ENCODE measurements around the gene ATRAID. TPM values are rescaled to one million over a fixed set of nuclear protein-coding genes. Genes with fewer than 3 reads are reported as not detected.
"Not testable (repeated sequence)": the region's sequence is repeated elsewhere in the genome, so short reads cannot be mapped to it uniquely, and the experiment has no call there.

Gene ATRAID
- 112 TPM for total RNA-seq
- long read RNA-seq, transcript ATRAID-201 (7 exons, 1,240 nt), result major isoform, 83 of 138 reads
- long read RNA-seq, transcript ATRAID-202 (7 exons, 1,059 nt), result minor isoform, 41 of 138 reads
- long read RNA-seq, partial matches to known transcripts, result 12 of 138 reads
- long read RNA-seq, other reads (novel, unspliced or antisense), result 2 of 138 reads

GRCh38 chr2:27211943-27212625, at the start of gene ATRAID, which contains the start of gene SLC5A6:
Gene ATRAID (plus strand): TSS chr2:27212041. CDS start chr2:27212369, 328 bp downstream.
Gene SLC5A6 (minus strand): TSS chr2:27212268. CDS start chr2:27207650, 4,618 bp downstream.
- DNase-seq (peak; percentile 94), ATAC-seq (peak; percentile 97)
- intact Hi-C loops (cut with micrococcal nuclease), result no loop called here

- DNase-seq, result no peak
- intact Hi-C loops (cut with micrococcal nuclease), result no loop called here
- no peak for ATAC-seq
Measured at GRCh38 chr2:27162151-27163121, 49.4 kb upstream of the ATRAID start.

- DNase-seq, result no peak
- intact Hi-C loops (cut with micrococcal nuclease), result no loop called here
- ATAC-seq, result no peak
Measured at GRCh38 chr2:27164960-27165763, 46.7 kb upstream of the ATRAID start.

GRCh38 chr2:27170581-27171337, 41.1 kb upstream of the ATRAID start:
- no peak for ATAC-seq
- intact Hi-C loops (cut with micrococcal nuclease), result no loop called here
- DNase-seq, result no peak

- ATAC-seq, result no peak
- DNase-seq, result no peak
- intact Hi-C loops (cut with micrococcal nuclease), result no loop called here
Measured at GRCh38 chr2:27171351-27171848, 40.4 kb upstream of the ATRAID start.

- intact Hi-C loops (cut with micrococcal nuclease), result no loop called here
- ATAC-seq, result no peak
- DNase-seq, result no peak
Measured at GRCh38 chr2:27174638-27175037, 37.2 kb upstream of the ATRAID start.

GRCh38 chr2:27175330-27175729, 36.5 kb upstream of the ATRAID start:
- intact Hi-C loops (cut with micrococcal nuclease), result no loop called here
- ATAC-seq (no peak), DNase-seq (no peak)

GRCh38 chr2:27175781-27176180, 36.1 kb upstream of the ATRAID start:
- intact Hi-C loops (cut with micrococcal nuclease); ATAC-seq; DNase-seq: not testable (repeated sequence)

GRCh38 chr2:27177441-27178351, 34.1 kb upstream of the ATRAID start:
- intact Hi-C loops (cut with micrococcal nuclease), result no loop called here
- DNase-seq (no peak), ATAC-seq (no peak)

- ATAC-seq (no peak), DNase-seq (no peak)
- intact Hi-C loops (cut with micrococcal nuclease), result no loop called here
Measured at GRCh38 chr2:27178469-27178868, 33.4 kb upstream of the ATRAID start.

- no peak for ATAC-seq
- no peak for DNase-seq
- intact Hi-C loops (cut with micrococcal nuclease), result no loop called here
Measured at GRCh38 chr2:27179344-27180000, 32.4 kb upstream of the ATRAID start.

GRCh38 chr2:27182346-27182745, 29.5 kb upstream of the ATRAID start:
- ATAC-seq (no peak), DNase-seq (no peak)
- intact Hi-C loops (cut with micrococcal nuclease), result loop anchor here (10.0 kb wide), 1 partner anchor 88 kb away; no protein-coding TSS in a partner anchor

- intact Hi-C loops (cut with micrococcal nuclease), result loop anchor here (10.0 kb wide), 1 partner anchor 89 kb away; no protein-coding TSS in a partner anchor
- ATAC-seq (peak; percentile 75), DNase-seq (peak; percentile 43)
Measured at GRCh38 chr2:27184115-27184514, 27.7 kb upstream of the ATRAID start.

- intact Hi-C loops (cut with micrococcal nuclease), result loop anchor here (10.0 kb wide), 1 partner anchor 91 kb away; no protein-coding TSS in a partner anchor
- ATAC-seq (peak; percentile 83), DNase-seq (no peak)
Measured at GRCh38 chr2:27185331-27186026, 26.4 kb upstream of the ATRAID start.

GRCh38 chr2:27186613-27187345, 25.1 kb upstream of the ATRAID start:
- intact Hi-C loops (cut with micrococcal nuclease), result loop anchor here (10.0 kb wide), 1 partner anchor 92 kb away; no protein-coding TSS in a partner anchor
- DNase-seq, result no peak
- ATAC-seq, result no peak
